HEK293 (cell line): ENCODE results near the gene TUBB4A.

ENCODE experiments used
- CTCF ChIA-PET: fragments of 350-600 bp; formaldehyde crosslinking; extraction: SDS; loops from one replicate; lab custom pipeline; 2021; ENCODE audit warnings: antibody characterized with exemption; lab: Yijun Ruan, JAX
- POLR2A ChIA-PET: fragments of 300-600 bp; formaldehyde crosslinking; extraction: SDS; loops from one replicate; lab custom pipeline; 2020; ENCODE audit warnings: antibody characterized with exemption, inconsistent platforms; lab: Yijun Ruan, JAX
- H3K27ac ChIP-seq: fragments of 200-500 bp; sonication (Bioruptor generic); 2 replicates; pipeline ENCODE4 v1.5.1; 2014; ENCODE audit warnings: low read depth, low read length, control low read depth, inconsistent platforms; ENCODE audit errors: extremely low read depth
- H3K36me3 ChIP-seq, 2 experiments: fragments of 200-500 bp in 1 of 2; sonication (Bioruptor generic) in 1 of 2; 1 replicate in 1 of 2; 2 replicates in 1 of 2; pipeline ENCODE4 v1.5.1; 2014 to 2017; ENCODE audit warnings: inconsistent platforms in 2 of 2, low read length in 2 of 2; ENCODE audit not compliant: control insufficient read depth in 2 of 2, insufficient read depth in 1 of 2
- H3K4me1 ChIP-seq: fragments of 200-500 bp; sonication (Bioruptor generic); 2 replicates; pipeline ENCODE4 v1.5.1; 2014; ENCODE audit warnings: mild to moderate bottlenecking, low read length, inconsistent platforms; ENCODE audit not compliant: control insufficient read depth, insufficient read depth
- H3K4me3 ChIP-seq: 2 replicates; pipeline ENCODE4 v1.5.1; 2011; ENCODE audit warnings: low read depth, mild to moderate bottlenecking, control low read depth, low read length, moderate library complexity
- H3K9me3 ChIP-seq: fragments of 200-500 bp; sonication (Bioruptor generic); 2 replicates; pipeline ENCODE4 v1.5.1; 2014; ENCODE audit warnings: low read depth, low read length, inconsistent platforms; ENCODE audit not compliant: control insufficient read depth, insufficient read depth
- ATF2 ChIP-seq: fragments of 450-650 bp; formaldehyde crosslinking; IDR thresholded peaks from 2 replicates; pipeline ENCODE4 v1.5.1; 2016; ENCODE audit warnings: missing biosample characterization, missing genetic modification characterization, low read depth
- MYNN ChIP-seq: fragments of 450-650 bp; formaldehyde crosslinking; IDR thresholded peaks from 2 replicates; pipeline ENCODE4 v1.5.1; 2016; ENCODE audit warnings: missing biosample characterization, missing genetic modification characterization, borderline replicate concordance
- ZBTB21 ChIP-seq: fragments of 450-650 bp; formaldehyde crosslinking; IDR thresholded peaks from 2 replicates; pipeline ENCODE4 v1.5.1; 2017; ENCODE audit warnings: missing biosample characterization, missing genetic modification characterization
- ZFHX2 ChIP-seq: fragments of 450-650 bp; formaldehyde crosslinking; conservative IDR thresholded peaks from 2 replicates; pipeline ENCODE4 v1.5.1; 2016; ENCODE audit warnings: missing biosample characterization, missing genetic modification characterization
- ZNF121 ChIP-seq: fragments of 450-650 bp; formaldehyde crosslinking; IDR thresholded peaks from 2 replicates; pipeline ENCODE4 v1.5.1; 2016; ENCODE audit warnings: missing biosample characterization, missing genetic modification characterization
- ZNF157 ChIP-seq: fragments of 450-650 bp; formaldehyde crosslinking; IDR thresholded peaks from 2 replicates; pipeline ENCODE4 v1.5.1; 2016; ENCODE audit warnings: missing biosample characterization, missing genetic modification characterization
- ZNF169 ChIP-seq: fragments of 450-650 bp; formaldehyde crosslinking; IDR thresholded peaks from 2 replicates; pipeline ENCODE4 v1.5.1; 2016; ENCODE audit warnings: missing biosample characterization, missing genetic modification characterization
- ZNF174 ChIP-seq: fragments of 450-650 bp; formaldehyde crosslinking; IDR thresholded peaks from 2 replicates; pipeline ENCODE4 v1.5.0; 2017; ENCODE audit warnings: missing biosample characterization, mild to moderate bottlenecking, missing genetic modification characterization
- ZNF2 ChIP-seq: fragments of 450-650 bp; formaldehyde crosslinking; IDR thresholded peaks from 2 replicates; pipeline ENCODE4 v1.5.1; 2016; ENCODE audit warnings: missing biosample characterization, missing genetic modification characterization
- ZNF280D ChIP-seq: fragments of 450-650 bp; formaldehyde crosslinking; IDR thresholded peaks from 2 replicates; pipeline ENCODE4 v1.5.1; 2016; ENCODE audit warnings: missing biosample characterization, missing genetic modification characterization
- ZNF350 ChIP-seq: fragments of 450-650 bp; formaldehyde crosslinking; IDR thresholded peaks from 2 replicates; pipeline ENCODE4 v1.5.0; 2017; ENCODE audit warnings: missing biosample characterization, mild to moderate bottlenecking, missing genetic modification characterization
- ZNF518A ChIP-seq: fragments of 450-650 bp; formaldehyde crosslinking; conservative IDR thresholded peaks from 2 replicates; pipeline ENCODE4 v1.5.1; 2016; ENCODE audit warnings: low read depth, missing biosample characterization, missing genetic modification characterization
- ZNF664 ChIP-seq: fragments of 450-650 bp; formaldehyde crosslinking; IDR thresholded peaks from 2 replicates; pipeline ENCODE4 v1.5.1; 2016; ENCODE audit warnings: missing biosample characterization, missing genetic modification characterization
- TF ChIP-seq, protein P1 (sequence below): fragments of 450-650 bp; formaldehyde crosslinking; IDR thresholded peaks from 2 replicates; pipeline ENCODE4 v1.5.1; 2016; ENCODE audit warnings: missing biosample characterization, missing genetic modification characterization
- TF ChIP-seq, protein P2 (sequence below): fragments of 450-650 bp; formaldehyde crosslinking; IDR thresholded peaks from 2 replicates; pipeline ENCODE4 v1.5.1; 2016; ENCODE audit warnings: missing biosample characterization, missing genetic modification characterization

The TUBB4A gene

GRCh38 chr19:6455924-6456323, 46.2 kb downstream of the TUBB4A start:
- POLR2A ChIA-PET: no interaction called here
- no peak for TF ChIP-seq ZNF664
- 0 out of 2 replicates have a peak, but pooled peaks have one; percentile 17 for TF ChIP-seq ZFHX2 (tag by site-specific recombination)
- TF ChIP-seq ZBTB21 (tag by site-specific recombination): no peak
- CTCF ChIA-PET: no interaction called here
- Histone ChIP-seq H3K36me3 (peaks cover 0 to 60% of the 10 kb centered on the region in 2 experiments; a peak in 2 of 3 replicates), H3K27ac (no peak overlapping the region), H3K4me3 (no peak overlapping the region), H3K9me3 (no peaks in the 10 kb centered on the region), H3K4me1 (no peaks in the 10 kb centered on the region)

DNA sequence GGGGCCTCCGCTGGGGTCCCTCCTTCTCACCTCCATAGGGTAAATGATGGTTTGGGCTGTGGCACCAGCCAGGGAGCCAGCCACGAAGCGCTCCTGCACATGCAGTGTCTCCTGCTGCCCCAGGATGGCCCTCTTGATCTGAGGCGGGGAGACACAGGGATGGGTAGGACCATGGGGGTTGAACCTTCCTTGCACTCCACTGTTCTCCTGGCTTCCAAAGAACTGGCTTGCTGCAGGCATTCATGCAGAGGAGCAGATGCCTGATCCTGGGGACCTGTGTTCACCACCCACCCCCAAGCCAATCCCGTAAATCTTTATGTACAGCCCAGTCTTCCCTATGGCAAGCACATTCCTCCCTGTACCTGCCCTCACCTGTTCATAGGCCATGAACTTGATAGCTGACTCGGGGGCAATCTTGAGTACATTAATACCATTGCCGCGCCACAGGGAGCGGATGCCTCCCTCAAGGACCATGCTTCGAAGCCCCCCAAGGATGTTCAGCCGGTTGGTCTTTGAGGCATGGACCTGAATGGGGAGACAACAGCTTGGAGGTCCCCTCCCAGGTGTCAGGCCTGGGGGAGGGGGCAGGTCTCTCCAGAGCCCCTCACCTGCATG, 48.1 kb downstream of the TUBB4A start:
- Histone ChIP-seq H3K27ac (no peak overlapping the region), H3K9me3 (no peaks in the 10 kb centered on the region), H3K36me3 (peaks cover 0 to 65% of the 10 kb centered on the region in 2 experiments; a peak in 2 of 3 replicates), H3K4me1 (no peaks in the 10 kb centered on the region), H3K4me3 (no peak overlapping the region)
- ChIA-PET POLR2A (no interaction called here), CTCF (interaction anchor here (0.6 kb wide), 1 partner anchor 67 kb away, joined by 3 read pairs; no protein-coding TSS in a partner anchor)
- TF ChIP-seq MYNN (tag by site-specific recombination) (no peak), ZNF157 (peak; percentile 50; the same call in 1 of the 2 replicates)

DNA sequence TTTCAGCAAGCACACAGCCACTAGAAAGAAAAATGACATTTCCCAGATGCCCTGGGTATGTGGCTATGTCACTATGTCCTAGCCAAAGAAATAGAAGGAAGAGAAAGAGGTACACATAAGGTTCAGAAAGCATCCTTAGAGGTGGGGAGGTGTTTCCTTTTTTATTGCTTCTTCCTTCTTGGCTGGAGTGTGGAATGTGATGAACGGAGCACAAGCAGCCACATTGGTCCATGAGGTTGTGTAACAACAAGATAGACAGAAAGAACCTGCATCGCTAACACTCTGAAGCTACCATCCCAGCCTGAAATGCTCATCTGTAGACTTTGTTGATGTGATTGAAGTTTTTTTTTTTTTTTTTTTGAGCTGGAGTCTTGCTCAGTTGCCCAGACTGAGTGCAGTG, 49.2 kb downstream of the TUBB4A start:
- H3K9me3 ChIP-seq: no peaks in the 10 kb centered on the region
- peaks cover 0 to 65% of the 10 kb centered on the region in 2 experiments; a peak in 2 of 3 replicates for H3K36me3 ChIP-seq
- no peak overlapping the region for H3K27ac ChIP-seq
- CTCF ChIA-PET: interaction anchor here (0.6 kb wide), 2 partner anchors 42 to 126 kb away, joined by 3 read pairs; no protein-coding TSS in a partner anchor
- no peak overlapping the region for H3K4me3 ChIP-seq
- H3K4me1 ChIP-seq: no peaks in the 10 kb centered on the region
- TF ChIP-seq ZNF2 (tag by site-specific recombination): no peak
- TF ChIP-seq, protein P1, sequence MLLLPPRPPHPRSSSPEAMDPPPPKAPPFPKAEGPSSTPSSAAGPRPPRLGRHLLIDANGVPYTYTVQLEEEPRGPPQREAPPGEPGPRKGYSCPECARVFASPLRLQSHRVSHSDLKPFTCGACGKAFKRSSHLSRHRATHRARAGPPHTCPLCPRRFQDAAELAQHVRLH: 0 out of 2 replicates have a peak, but pooled peaks have one; percentile 20
- TF ChIP-seq ZNF121 (tag by site-specific recombination): 0 out of 2 replicates have a peak, but pooled peaks have one; percentile 27
- TF ChIP-seq ZNF280D (tag by site-specific recombination): peak; percentile 80; the same call in 1 of the 2 replicates
- POLR2A ChIA-PET: no interaction called here

DNA sequence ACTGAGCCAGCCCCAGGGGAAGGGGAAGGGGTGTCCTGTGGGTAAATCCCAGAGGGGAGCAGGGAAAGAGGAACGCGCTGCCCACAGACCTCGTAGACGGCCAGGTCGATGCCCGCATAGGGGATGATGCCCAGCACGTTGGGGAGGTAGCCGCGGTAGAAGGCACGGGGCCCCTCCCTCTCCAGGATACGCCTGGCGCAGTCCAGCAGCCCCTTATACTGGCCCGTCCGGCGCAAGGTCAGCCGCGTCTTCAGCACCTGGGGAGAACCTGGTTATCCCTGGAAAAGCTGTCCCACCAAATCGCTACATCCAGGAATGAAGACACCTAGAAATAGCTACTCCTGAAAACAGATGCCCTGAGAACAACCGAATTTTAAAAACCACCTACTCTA, 49.9 kb downstream of the TUBB4A start:
- peaks cover 0 to 62% of the 10 kb centered on the region in 2 experiments; a peak in 2 of 3 replicates for H3K36me3 ChIP-seq
- H3K4me1 ChIP-seq: no peaks in the 10 kb centered on the region
- ChIA-PET CTCF (no interaction called here), POLR2A (interaction anchor here (0.6 kb wide), 1 partner anchor 201 kb away, joined by 3 read pairs; no protein-coding TSS in a partner anchor)
- H3K9me3 ChIP-seq: no peaks in the 10 kb centered on the region
- no peak overlapping the region for H3K4me3 ChIP-seq
- no peak overlapping the region for H3K27ac ChIP-seq
- TF ChIP-seq ZNF174 (tag by site-specific recombination) (no peak), ZNF350 (tag by site-specific recombination) (no peak), ZNF518A (no peak), ZNF169 (tag by site-specific recombination) (no peak), ATF2 (tag by site-specific recombination) (no peak)
- TF ChIP-seq, protein P2, sequence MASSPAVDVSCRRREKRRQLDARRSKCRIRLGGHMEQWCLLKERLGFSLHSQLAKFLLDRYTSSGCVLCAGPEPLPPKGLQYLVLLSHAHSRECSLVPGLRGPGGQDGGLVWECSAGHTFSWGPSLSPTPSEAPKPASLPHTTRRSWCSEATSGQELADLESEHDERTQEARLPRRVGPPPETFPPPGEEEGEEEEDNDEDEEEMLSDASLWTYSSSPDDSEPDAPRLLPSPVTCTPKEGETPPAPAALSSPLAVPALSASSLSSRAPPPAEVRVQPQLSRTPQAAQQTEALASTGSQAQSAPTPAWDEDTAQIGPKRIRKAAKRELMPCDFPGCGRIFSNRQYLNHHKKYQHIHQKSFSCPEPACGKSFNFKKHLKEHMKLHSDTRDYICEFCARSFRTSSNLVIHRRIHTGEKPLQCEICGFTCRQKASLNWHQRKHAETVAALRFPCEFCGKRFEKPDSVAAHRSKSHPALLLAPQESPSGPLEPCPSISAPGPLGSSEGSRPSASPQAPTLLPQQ (tag by site-specific recombination): no peak
